H1 (cell line): ENCODE measurements around the gene ZNF709. TPM values are rescaled to one million over a fixed set of nuclear protein-coding genes. Genes with fewer than 3 reads are reported as not detected.

Experiments
- ASH2L ChIP-seq: fragments of 200-600, 300-600 bp; sonication (generic); IDR thresholded peaks from one replicate; pipeline ENCODE4 v1.7.1; 2017; ENCODE audit warnings: low read length
- BCL11A ChIP-seq, 2 experiments: IDR thresholded peaks; one replicate each; pipeline ENCODE4 v1.6.1; 2011; ENCODE audit warnings: low read depth in 2 of 2, low read length in 2 of 2, mild to moderate bottlenecking in 2 of 2
- CBX8 ChIP-seq: fragments of 300-800, 300-1000 bp; sonication (generic); IDR thresholded peaks from 2 replicates; pipeline ENCODE4 v1.7.1; 2016; ENCODE audit warnings: low read depth, low read length, borderline replicate concordance
- CEBPB ChIP-seq: IDR thresholded peaks from 2 replicates; pipeline ENCODE4 v1.6.1; 2012; ENCODE audit warnings: low read depth, low read length
- CHD2 ChIP-seq: IDR thresholded peaks from 2 replicates; pipeline ENCODE4 v1.6.1; 2012; ENCODE audit warnings: low read length, improper control_type of control experiment
- CREB1 ChIP-seq: IDR thresholded peaks from 2 replicates; pipeline ENCODE4 v1.6.1; 2012; ENCODE audit warnings: inconsistent platforms
- EZH2 ChIP-seq: fragments of 200-600 bp; sonication (generic); IDR thresholded peaks from 2 replicates; pipeline ENCODE4 v1.7.1; 2012; ENCODE audit warnings: low read depth, mild to moderate bottlenecking, moderate library complexity, low read length, inconsistent platforms; ENCODE audit not compliant: severe bottlenecking
- JUN ChIP-seq: IDR thresholded peaks from 2 replicates; pipeline ENCODE4 v1.6.1; 2011; ENCODE audit warnings: low read depth, mild to moderate bottlenecking, improper control_type of control experiment, low read length
- JUND ChIP-seq: IDR thresholded peaks from 2 replicates; pipeline ENCODE4 v1.6.1; 2011; ENCODE audit warnings: mild to moderate bottlenecking, improper control_type of control experiment, low read length
- KDM5A ChIP-seq: fragments of 200-600 bp; IDR thresholded peaks from 2 replicates; pipeline ENCODE4 v1.7.1; 2012; ENCODE audit warnings: mild to moderate bottlenecking, low read length, inconsistent platforms, mixed read lengths
- NANOG ChIP-seq: IDR thresholded peaks from 2 replicates; pipeline ENCODE4 v1.6.1; 2011; ENCODE audit warnings: low read length, low read depth, mild to moderate bottlenecking, inconsistent platforms; ENCODE audit not compliant: insufficient read depth, poor library complexity, severe bottlenecking
- PHF8 ChIP-seq: fragments of 200-600 bp; sonication (generic); conservative IDR thresholded peaks from 2 replicates; pipeline ENCODE4 v1.7.1; 2012; ENCODE audit warnings: low read depth, mild to moderate bottlenecking, inconsistent platforms, low read length, moderate library complexity
- RAD21 ChIP-seq, 2 experiments: IDR thresholded peaks in 1 of 2; conservative IDR thresholded peaks in 1 of 2; 2 replicates each; pipeline ENCODE4 v1.6.1; 2011; ENCODE audit warnings: low read depth in 2 of 2, low read length in 2 of 2, improper control_type of control experiment in 1 of 2, inconsistent platforms in 1 of 2, mild to moderate bottlenecking in 1 of 2, moderate library complexity in 1 of 2
- RBBP5 ChIP-seq: IDR thresholded peaks from 2 replicates; pipeline ENCODE4 v1.7.1; 2012; ENCODE audit warnings: low read depth, mild to moderate bottlenecking, inconsistent platforms, low read length, moderate library complexity, borderline replicate concordance
- RNF2 ChIP-seq: fragments of 200-900, 300-1000 bp; sonication (generic); IDR thresholded peaks from 2 replicates; pipeline ENCODE4 v1.7.1; 2016; ENCODE audit warnings: borderline replicate concordance, low read depth, mild to moderate bottlenecking, antibody characterized with exemption, low read length; ENCODE audit not compliant: poor library complexity, severe bottlenecking; ENCODE audit errors: missing control alignments
- RXRA ChIP-seq: IDR thresholded peaks from 2 replicates; pipeline ENCODE4 v1.6.1; 2011; ENCODE audit warnings: low read depth, mild to moderate bottlenecking, low read length, moderate library complexity; ENCODE audit not compliant: insufficient read depth
- SAP30 ChIP-seq: fragments of 300-600 bp; sonication (generic); IDR thresholded peaks from 2 replicates; pipeline ENCODE4 v1.7.1; 2012; ENCODE audit warnings: low read length, moderate library complexity, mild to moderate bottlenecking, inconsistent platforms; ENCODE audit not compliant: insufficient read depth, insufficient replicate concordance
- SP1 ChIP-seq: IDR thresholded peaks from 2 replicates; pipeline ENCODE4 v1.6.1; 2011; ENCODE audit warnings: low read depth, low read length
- SRF ChIP-seq: IDR thresholded peaks from 2 replicates; pipeline ENCODE4 v1.6.1; 2011; ENCODE audit warnings: mild to moderate bottlenecking, low read depth, low read length, moderate library complexity
- SUZ12 ChIP-seq: fragments of 200-600 bp; sonication (generic); IDR thresholded peaks from 2 replicates; pipeline ENCODE4 v1.6.1; 2012; ENCODE audit warnings: mild to moderate bottlenecking, inconsistent platforms, low read length, moderate library complexity, mixed read lengths
- TAF7 ChIP-seq: optimal IDR thresholded peaks from 2 replicates; pipeline ENCODE3; 2011; ENCODE audit warnings: low read depth, mild to moderate bottlenecking, inconsistent platforms, low read length, moderate library complexity, borderline replicate concordance
- TEAD4 ChIP-seq: IDR thresholded peaks from 2 replicates; pipeline ENCODE4 v1.6.1; 2012; ENCODE audit warnings: low read depth, low read length, inconsistent platforms, mixed read lengths
- ZNF274 ChIP-seq: IDR thresholded peaks from 2 replicates; pipeline ENCODE4 v1.7.0; 2012; ENCODE audit warnings: low read length, borderline replicate concordance; ENCODE audit errors: extremely low read depth
- polyA plus RNA-seq, 7 experiments: library from polyadenylated mRNA; depleted of rRNA in 3 of 7; stranded (reverse) in 5 of 7; unstranded in 2 of 7; fragments of >200 nt in 5 of 7; fragments of 200-250 nt in 2 of 7; gene quantifications; 1 replicate in 5 of 7; 2 replicates in 1 of 7; 4 replicates in 1 of 7; pipeline versions ENCODE4 v1.2.1 to v1.2.3, GENCODE V29; 2011 to 2013; ENCODE audit warnings: missing spikeins in 2 of 7, mixed read lengths in 2 of 7
- total RNA-seq: library from RNA; stranded (reverse); fragmentation: NEBNext Ultra II Directional; extraction: Animal tissue kit (Norgen Biotek cat#: 25700); gene quantifications from 2 replicates; pipeline ENCODE4 v1.2.1, GENCODE V29; 2021
- TF ChIP-seq, protein P1 (sequence below): IDR thresholded peaks from 2 replicates; pipeline ENCODE4 v1.6.1; 2012; ENCODE audit warnings: inconsistent platforms

Gene ZNF709
- total and polyA plus RNA-seq, 2 of the 8 experiments (the other 6 are each of a cell fraction or from before 2014, with no cell fraction given), result 1.3 to 2.2 TPM

DNA sequence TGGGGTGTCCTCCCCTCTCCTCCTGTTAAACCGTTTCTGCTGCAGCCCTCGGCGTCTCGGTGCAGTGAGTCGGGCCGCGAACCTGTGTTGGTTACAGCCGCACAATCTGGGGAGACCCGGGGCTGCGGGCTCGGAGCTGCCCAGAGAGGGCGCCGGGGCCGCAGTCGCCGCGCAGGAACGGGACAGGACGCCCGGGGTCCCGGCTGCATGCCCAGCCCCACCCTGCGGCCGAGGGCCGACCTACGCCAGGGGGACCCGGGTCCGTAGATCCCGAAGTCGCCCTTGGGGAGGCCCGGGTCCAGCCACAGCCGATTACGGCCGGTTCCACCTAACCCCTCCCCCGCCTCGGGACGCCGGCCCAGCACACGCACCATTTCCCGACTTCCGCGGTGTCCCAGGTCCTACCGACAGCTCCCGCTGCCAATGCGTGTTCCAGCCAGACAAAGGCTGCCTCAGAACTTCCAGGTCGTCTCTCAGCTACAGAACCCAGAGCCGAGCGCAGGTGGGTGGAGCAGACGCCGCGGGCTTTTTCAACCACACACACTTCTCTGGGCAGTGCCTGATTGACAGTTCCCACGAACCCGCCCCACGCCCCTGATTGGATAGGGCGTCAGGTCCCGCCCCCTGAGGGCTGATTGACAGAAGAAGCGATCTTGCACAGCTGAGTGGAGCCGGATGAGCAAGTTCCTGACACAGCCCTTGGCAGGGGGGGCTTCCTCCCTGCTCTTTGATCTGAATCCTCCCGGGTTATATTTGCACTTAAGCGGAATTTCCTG, 43.9 kb downstream of the ZNF709 start, which contains the start of gene ZNF443 (continued):
- TF ChIP-seq BCL11A (IDR thresholded peaks at IDR 0.05; ENCODE audit: low read depth in 2 of 2, low read length in 2 of 2), result no peak
- TF ChIP-seq SRF, result no peak
- TF ChIP-seq CEBPB, result no peak
- no peak; the same call in 1 of the 2 replicates for TF ChIP-seq RBBP5
- TF ChIP-seq PHF8, result peak; percentile 79
- TF ChIP-seq SP1, result peak; percentile 92
- no peak for TF ChIP-seq TAF7
- TF ChIP-seq SAP30, result no peak
- no peak for TF ChIP-seq ZNF274
- no peak; a peak in 1 of 4 replicates for TF ChIP-seq RAD21 (IDR thresholded peaks at IDR 0.05 in 1 of 2, conservative IDR thresholded peaks at IDR 0.05 in 1 of 2; ENCODE audit: low read depth in 2 of 2, low read length in 2 of 2)
- no peak for TF ChIP-seq NANOG
- peak; percentile 80 for TF ChIP-seq CHD2
- TF ChIP-seq JUN, result no peak
- TF ChIP-seq ASH2L, result peak; percentile 71
- TF ChIP-seq TEAD4, result no peak
- TF ChIP-seq CREB1, result no peak
- no peak for TF ChIP-seq SUZ12
- TF ChIP-seq RNF2, result no peak
- no peak for TF ChIP-seq RXRA
- no peak for TF ChIP-seq JUND
- no peak for TF ChIP-seq KDM5A
- TF ChIP-seq, protein P1, sequence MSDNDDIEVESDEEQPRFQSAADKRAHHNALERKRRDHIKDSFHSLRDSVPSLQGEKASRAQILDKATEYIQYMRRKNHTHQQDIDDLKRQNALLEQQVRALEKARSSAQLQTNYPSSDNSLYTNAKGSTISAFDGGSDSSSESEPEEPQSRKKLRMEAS, result no peak
- no peak for TF ChIP-seq EZH2
- no peak for TF ChIP-seq CBX8
